ENCODE data around the gene OLR1. TPM values are rescaled to one million over a fixed set of nuclear protein-coding genes. Genes with fewer than 3 reads are reported as not detected.

Gene OLR1
- total RNA-seq, 4 donors from 2014 or later = not detected

- H3K4me3 ChIP-seq (ENCODE audit: low read depth, poor library complexity, severe bottlenecking) = no peak overlapping the region
- intact Hi-C loops (cut with DNase I; ENCODE audit: low total_unique reads) = no loop called here
- no peak for DNase-seq (ENCODE audit: low spot score in 2 of 2)
- WGBS, 2 donors = 90 to 95% methylated on average over 15 of the region's 15 CpGs
- no peak for TF ChIP-seq CTCF (IDR thresholded peaks at IDR 0.05)
- no peak for TF ChIP-seq POLR2A (IDR thresholded peaks at IDR 0.05)
These were observed 56.6 kb downstream of the OLR1 start for GRCh38 chr12:10115311-10115710.

GRCh38 chr12:10113920-10114319 is 58.0 kb downstream of the OLR1 start:
- intact Hi-C loops (cut with DNase I; ENCODE audit: low total_unique reads) = no loop called here
- DNase-seq (ENCODE audit: low spot score in 2 of 2) = no peak
- WGBS, 2 donors = 71 to 78% methylated on average over 1 of the region's 1 CpG
- no peak overlapping the region for H3K4me3 ChIP-seq (ENCODE audit: low read depth, poor library complexity, severe bottlenecking)
- TF ChIP-seq CTCF (IDR thresholded peaks at IDR 0.05) (no peak), POLR2A (IDR thresholded peaks at IDR 0.05) (no peak)

- intact Hi-C loops (cut with DNase I; ENCODE audit: low total_unique reads) = no loop called here
- no peak overlapping the region for H3K4me3 ChIP-seq (ENCODE audit: low read depth, poor library complexity, severe bottlenecking)
- WGBS, 2 donors = 82 to 90% methylated on average over 1 of the region's 1 CpG
- TF ChIP-seq POLR2A (IDR thresholded peaks at IDR 0.05) = no peak
- no peak for TF ChIP-seq CTCF (IDR thresholded peaks at IDR 0.05)
- DNase-seq (ENCODE audit: low spot score in 2 of 2) = no peak
These were observed 58.9 kb downstream of the OLR1 start for GRCh38 chr12:10113075-10113474.

GRCh38 chr12:10111451-10111850 is 60.5 kb downstream of the OLR1 start:
- TF ChIP-seq POLR2A (IDR thresholded peaks at IDR 0.05) = no peak
- TF ChIP-seq CTCF (IDR thresholded peaks at IDR 0.05) = no peak
- no peak overlapping the region for H3K4me3 ChIP-seq (ENCODE audit: low read depth, poor library complexity, severe bottlenecking)
- intact Hi-C loops (cut with DNase I; ENCODE audit: low total_unique reads) = no loop called here
- DNase-seq (ENCODE audit: low spot score in 2 of 2) = no peak
- 92 to 96% methylated on average over 38 of the region's 38 CpGs for WGBS, 2 donors

GRCh38 chr12:10110256-10110844 is 61.6 kb downstream of the OLR1 start:
- no peak overlapping the region for H3K4me3 ChIP-seq (ENCODE audit: low read depth, poor library complexity, severe bottlenecking)
- WGBS, 2 donors = 88 to 89% methylated on average over 2 of the region's 2 CpGs
- intact Hi-C loops (cut with DNase I; ENCODE audit: low total_unique reads) = no loop called here
- no peak for DNase-seq (ENCODE audit: low spot score in 2 of 2)
- TF ChIP-seq CTCF (IDR thresholded peaks at IDR 0.05) (no peak), POLR2A (IDR thresholded peaks at IDR 0.05) (no peak)

Other genes starting within 250 kb of the OLR1 start
- 10 to 100 TPM; 60.8 to 80.5 (median 68.4) TPM for gene CLEC2A, start 239.8 kb downstream of the OLR1 start, total RNA-seq
- gene CLEC12A, start 200.7 kb downstream of the OLR1 start, total RNA-seq = under 1 TPM in 3 of 4 donors, not detected in 1; 0.19 to 0.64 (median 0.51) TPM
- not detected for gene CLEC1B, start 173.0 kb downstream of the OLR1 start, total RNA-seq
- gene CLEC12B, start 161.5 kb downstream of the OLR1 start, total RNA-seq = 1 to 10 TPM in 1 of 4 donors, under 1 TPM in 3; 0.42 to 2.4 (median 0.65) TPM
- not detected for gene CLEC9A, start 141.4 kb downstream of the OLR1 start, total RNA-seq
- gene CLEC1A, start 73.1 kb downstream of the OLR1 start, total RNA-seq = 1 to 10 TPM in 2 of 4 donors, under 1 TPM in 2; 0.08 to 5.5 (median 0.96) TPM
- gene CLEC7A, start 41.9 kb downstream of the OLR1 start, total RNA-seq = 10 to 100 TPM in 1 of 4 donors, 1 to 10 TPM in 3; 4.8 to 14.1 (median 6.7) TPM
- gene TMEM52B, start 6.9 kb upstream of the OLR1 start, total RNA-seq = not detected
- gene GABARAPL1, start 40.7 kb upstream of the OLR1 start, total RNA-seq = 100 to 1,000 TPM in 1 of 4 donors, 10 to 100 TPM in 3; 48.7 to 102 (median 86.8) TPM
- gene KLRD1, start 135.7 kb upstream of the OLR1 start, total RNA-seq = 1 to 10 TPM in 1 of 4 donors, under 1 TPM in 3; 0.02 to 1.9 (median 0.18) TPM
- under 1 TPM in 1 of 4 donors, not detected in 3; 0.46 TPM for gene KLRK1, start 217.9 kb upstream of the OLR1 start, total RNA-seq
- gene KLRC4, start 237.6 kb upstream of the OLR1 start, total RNA-seq = not detected
- not detected for gene KLRC3, start 248.5 kb upstream of the OLR1 start, total RNA-seq

All from lower leg skin (tissue), 4 donors.